Keratinocyte (primary cell): ENCODE measurements around the gene CELSR1. TPM values are rescaled to one million over a fixed set of nuclear protein-coding genes. Genes with fewer than 3 reads are reported as not detected.

ENCODE experiments used
- DNase-seq: peaks from one replicate; pipeline ENCODE4 v3.0.0-alpha.2; 2011; ENCODE audit warnings: low read depth, missing footprints, low spot score
- FAIRE-seq: peaks from 2 replicates; lab custom pipeline; 2011; peaks lifted over from hg19 to GRCh38; lab: Jason Lieb, UNC
- H2AFZ ChIP-seq: 2 replicates; pipeline ENCODE4 v1.6.0; 2012; ENCODE audit warnings: low read length, control low read depth, inconsistent platforms; ENCODE audit not compliant: control insufficient read depth
- H3K27ac ChIP-seq: 2 replicates; pipeline ENCODE4 v1.5.1; 2011; ENCODE audit warnings: low read length; ENCODE audit not compliant: control insufficient read depth, insufficient read depth
- H3K27me3 ChIP-seq: 3 replicates; pipeline ENCODE4 v1.6.0; 2011; ENCODE audit warnings: low read length; ENCODE audit not compliant: control insufficient read depth, insufficient read depth; ENCODE audit errors: extremely low read depth
- H3K36me3 ChIP-seq, 2 experiments: 2 replicates in 1 of 2; 3 replicates in 1 of 2; pipeline ENCODE4 v1.5.1; 2011; ENCODE audit warnings: low read length in 2 of 2, mild to moderate bottlenecking in 1 of 2; ENCODE audit not compliant: control insufficient read depth in 2 of 2, insufficient read depth in 2 of 2; ENCODE audit errors: extremely low read depth in 1 of 2
- H3K4me1 ChIP-seq: 3 replicates; pipeline ENCODE4 v1.5.1; 2011; ENCODE audit warnings: low read length; ENCODE audit not compliant: control insufficient read depth, insufficient read depth; ENCODE audit errors: extremely low read depth
- H3K4me2 ChIP-seq: 3 replicates; pipeline ENCODE4 v1.6.0; 2011; ENCODE audit warnings: low read depth, low read length; ENCODE audit not compliant: control insufficient read depth, insufficient read depth; ENCODE audit errors: extremely low read depth
- H3K4me3 ChIP-seq, 3 experiments: fragments of 200-600 bp in 1 of 3; sonication (generic) in 1 of 3; 2 replicates in 2 of 3; 3 replicates in 1 of 3; pipeline ENCODE4 v1.5.1; 2011 to 2016; ENCODE audit warnings: low read length in 3 of 3, mild to moderate bottlenecking in 3 of 3, control low read depth in 2 of 3, inconsistent platforms in 1 of 3, low read depth in 1 of 3, mixed read lengths in 1 of 3, mixed run types in 1 of 3, moderate library complexity in 1 of 3; ENCODE audit not compliant: control insufficient read depth in 2 of 3, insufficient read depth in 2 of 3; ENCODE audit errors: extremely low read depth in 1 of 3
- H3K79me2 ChIP-seq: 2 replicates; pipeline ENCODE4 v1.6.0; 2012; ENCODE audit warnings: low read length; ENCODE audit not compliant: control insufficient read depth, insufficient read depth
- H3K9ac ChIP-seq: 3 replicates; pipeline ENCODE4 v1.6.0; 2011; ENCODE audit warnings: low read length; ENCODE audit not compliant: control insufficient read depth, insufficient read depth; ENCODE audit errors: extremely low read depth
- H3K9me1 ChIP-seq: 3 replicates; pipeline ENCODE4 v1.6.0; 2011; ENCODE audit warnings: low read length; ENCODE audit not compliant: control insufficient read depth, insufficient read depth; ENCODE audit errors: extremely low read depth
- H3K9me3 ChIP-seq: 2 replicates; pipeline ENCODE4 v1.5.1; 2012; ENCODE audit warnings: low read depth, low read length; ENCODE audit not compliant: control insufficient read depth
- H4K20me1 ChIP-seq: 3 replicates; pipeline ENCODE4 v1.6.0; 2011; ENCODE audit warnings: low read length; ENCODE audit not compliant: control insufficient read depth, insufficient read depth; ENCODE audit errors: extremely low read depth
- EZH2 ChIP-seq: IDR thresholded peaks from one replicate; pipeline ENCODE4 v1.6.1; 2012; ENCODE audit warnings: inconsistent platforms, mild to moderate bottlenecking, low read length, moderate library complexity
- dilution Hi-C: fragments of 300-500 bp; cut with MboI; formaldehyde crosslinking; loops from one replicate; pipeline ENCODE4 v1.7.0; 2020; ENCODE audit warnings: low sequenced_read_pairs; ENCODE audit not compliant: extremely low pct_ligation_motif_present
- polyA plus RNA-seq, 5 experiments: library from polyadenylated mRNA; depleted of rRNA in 3 of 5; stranded (reverse) in 3 of 5; stranded (forward) in 1 of 5; unstranded in 1 of 5; fragments of >200 nt; gene quantifications; 1 replicate in 1 of 5; 2 replicates in 3 of 5; 3 replicates in 1 of 5; pipeline versions ENCODE4 v1.2.1 to v1.2.3, GENCODE V29; 2011 to 2012; ENCODE audit warnings: missing spikeins in 2 of 5, low read depth in 1 of 5, low replicate concordance in 1 of 5
- TF ChIP-seq, protein P1 (sequence below), 3 experiments: IDR thresholded peaks in 1 of 3; conservative IDR thresholded peaks in 1 of 3; optimal IDR thresholded peaks in 1 of 3; 2 replicates in 2 of 3; 3 replicates in 1 of 3; pipeline versions ENCODE3 to v1.5.1; 2011; ENCODE audit warnings: low read length in 3 of 3, mild to moderate bottlenecking in 3 of 3, moderate library complexity in 2 of 3, control low read depth in 1 of 3, inconsistent platforms in 1 of 3; ENCODE audit not compliant: insufficient read depth in 2 of 3; ENCODE audit errors: extremely low read depth in 1 of 3

CELSR1 gene
- polyA plus RNA-seq, 1 donor (not counting 4 experiments of a cell fraction or from before 2014, with no cell fraction given), result 16.1 TPM

DNA sequence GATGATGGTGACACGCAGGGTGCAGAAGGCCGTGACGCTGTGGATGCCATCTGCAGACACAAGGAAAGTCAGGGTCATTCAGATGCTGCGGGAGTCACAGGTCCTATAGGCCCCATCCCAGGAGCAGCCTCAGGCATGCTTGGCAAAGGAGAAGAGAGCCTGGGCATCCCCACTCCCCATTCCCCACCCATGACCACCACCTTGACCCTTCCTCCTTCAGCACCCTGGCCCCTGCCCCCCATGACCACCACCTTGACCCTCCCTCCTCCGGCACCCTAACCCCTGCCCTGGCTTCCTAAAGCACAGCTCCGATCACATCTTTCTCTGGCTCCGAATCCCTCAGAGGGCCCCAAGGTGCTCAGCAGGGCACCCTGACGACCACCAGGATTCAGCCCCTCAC, 73.1 kb downstream of the CELSR1 start:
- H3K4me3 ChIP-seq, result no peak overlapping the region
- dilution Hi-C loops, result no loop called here
- TF ChIP-seq, protein P1, sequence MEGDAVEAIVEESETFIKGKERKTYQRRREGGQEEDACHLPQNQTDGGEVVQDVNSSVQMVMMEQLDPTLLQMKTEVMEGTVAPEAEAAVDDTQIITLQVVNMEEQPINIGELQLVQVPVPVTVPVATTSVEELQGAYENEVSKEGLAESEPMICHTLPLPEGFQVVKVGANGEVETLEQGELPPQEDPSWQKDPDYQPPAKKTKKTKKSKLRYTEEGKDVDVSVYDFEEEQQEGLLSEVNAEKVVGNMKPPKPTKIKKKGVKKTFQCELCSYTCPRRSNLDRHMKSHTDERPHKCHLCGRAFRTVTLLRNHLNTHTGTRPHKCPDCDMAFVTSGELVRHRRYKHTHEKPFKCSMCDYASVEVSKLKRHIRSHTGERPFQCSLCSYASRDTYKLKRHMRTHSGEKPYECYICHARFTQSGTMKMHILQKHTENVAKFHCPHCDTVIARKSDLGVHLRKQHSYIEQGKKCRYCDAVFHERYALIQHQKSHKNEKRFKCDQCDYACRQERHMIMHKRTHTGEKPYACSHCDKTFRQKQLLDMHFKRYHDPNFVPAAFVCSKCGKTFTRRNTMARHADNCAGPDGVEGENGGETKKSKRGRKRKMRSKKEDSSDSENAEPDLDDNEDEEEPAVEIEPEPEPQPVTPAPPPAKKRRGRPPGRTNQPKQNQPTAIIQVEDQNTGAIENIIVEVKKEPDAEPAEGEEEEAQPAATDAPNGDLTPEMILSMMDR (optimal IDR thresholded peaks at IDR 0.05 in 1 of 3, IDR thresholded peaks at IDR 0.05 in 1 of 3, conservative IDR thresholded peaks at IDR 0.05 in 1 of 3; ENCODE audit: extremely low read depth in 1 of 3, insufficient read depth in 2 of 3, low read length in 3 of 3), result no peak
- TF ChIP-seq EZH2, result no peak
- no peak overlapping the region for H3K4me2 ChIP-seq
- H2AFZ ChIP-seq, result no peak overlapping the region
- no peak for DNase-seq
- no peaks in the 10 kb centered on the region for H3K9me3 ChIP-seq
- H3K27me3 ChIP-seq, result no peaks in the 10 kb centered on the region
- no peaks in the 10 kb centered on the region for H4K20me1 ChIP-seq
- H3K79me2 ChIP-seq, result peaks cover 23% of the 10 kb centered on the region
- H3K9me1 ChIP-seq, result no peaks in the 10 kb centered on the region
- no peak overlapping the region for H3K9ac ChIP-seq
- H3K27ac ChIP-seq, result no peak overlapping the region
- no peak for FAIRE-seq
- H3K4me1 ChIP-seq, result peaks cover 20% of the 10 kb centered on the region
- H3K36me3 ChIP-seq, result peaks cover 5 to 16% of the 10 kb centered on the region in 2 experiments

GRCh38 chr22:46463435-46464227, 73.8 kb downstream of the CELSR1 start:
- H3K4me3 ChIP-seq, result no peak overlapping the region
- TF ChIP-seq, protein P1 (optimal IDR thresholded peaks at IDR 0.05 in 1 of 3, IDR thresholded peaks at IDR 0.05 in 1 of 3, conservative IDR thresholded peaks at IDR 0.05 in 1 of 3; ENCODE audit: extremely low read depth in 1 of 3, insufficient read depth in 2 of 3, low read length in 3 of 3), result no peak
- no peak for TF ChIP-seq EZH2
- no peaks in the 10 kb centered on the region for H3K9me1 ChIP-seq
- peaks cover 21% of the 10 kb centered on the region for H3K79me2 ChIP-seq
- FAIRE-seq (no peak), DNase-seq (no peak)
- H3K36me3 ChIP-seq, result peaks cover 5 to 16% of the 10 kb centered on the region in 2 experiments
- H3K27ac ChIP-seq, result peak overlapping the region; percentile 83
- H3K4me2 ChIP-seq, result peak overlapping the region; percentile 62
- peaks cover 20% of the 10 kb centered on the region for H3K4me1 ChIP-seq
- no peaks in the 10 kb centered on the region for H3K27me3 ChIP-seq
- H4K20me1 ChIP-seq, result no peaks in the 10 kb centered on the region
- peak overlapping the region; percentile 14 for H3K9ac ChIP-seq
- H2AFZ ChIP-seq, result no peak overlapping the region
- no peaks in the 10 kb centered on the region for H3K9me3 ChIP-seq
- dilution Hi-C loops, result no loop called here
